Chondrocyte (in vitro differentiated cells): ENCODE results near the gene SPINK14. TPM values are rescaled to one million over a fixed set of nuclear protein-coding genes. Genes with fewer than 3 reads are reported as not detected.

Experiments used
- DNase-seq: peaks from one replicate; pipeline ENCODE4 v3.0.0; 2021; ENCODE audit warnings: mixed read lengths, low spot score
- H3K27ac Mint-ChIP-seq: one replicate; pipeline ENCODE4 v1.8.0; 2021; ENCODE audit warnings: mild to moderate bottlenecking, moderate library complexity, mixed read lengths; ENCODE audit not compliant: unreplicated experiment
- H3K27me3 Mint-ChIP-seq: 2 replicates; pipeline ENCODE4 v1.8.0; 2021; ENCODE audit warnings: low read depth, mixed read lengths
- H3K36me3 Mint-ChIP-seq: 2 replicates; pipeline ENCODE4 v1.8.0; 2021; ENCODE audit warnings: low read depth, mixed read lengths
- H3K4me1 Mint-ChIP-seq: 2 replicates; pipeline ENCODE4 v1.8.0; 2021; ENCODE audit warnings: low read depth, mild to moderate bottlenecking, mixed read lengths
- H3K4me3 Mint-ChIP-seq: one replicate; pipeline ENCODE4 v1.8.0; 2021; ENCODE audit warnings: mild to moderate bottlenecking, moderate library complexity, mixed read lengths; ENCODE audit not compliant: unreplicated experiment
- H3K9me3 Mint-ChIP-seq: 2 replicates; pipeline ENCODE4 v1.8.0; 2021; ENCODE audit warnings: low read depth, mixed read lengths
- CTCF ChIP-seq: fragments of 200-600 bp; sonication (generic); IDR thresholded peaks from 2 replicates; pipeline ENCODE4 v1.5.0; 2021; ENCODE audit warnings: antibody characterized with exemption, mild to moderate bottlenecking, moderate library complexity
- total RNA-seq: library from RNA; stranded (reverse); gene quantifications from 3 replicates; pipeline ENCODE4 v1.2.1, GENCODE V29; 2021

SPINK14 gene
- total RNA-seq, 1 donor from 2014 or later: not detected

- H3K4me3 Mint-ChIP-seq: no peak overlapping the region
- H3K27me3 Mint-ChIP-seq: peaks cover 31% of the 10 kb centered on the region
- H3K27ac Mint-ChIP-seq: no peak overlapping the region
- no peaks in the 10 kb centered on the region for H3K4me1 Mint-ChIP-seq
- H3K36me3 Mint-ChIP-seq: no peaks in the 10 kb centered on the region
- no peaks in the 10 kb centered on the region for H3K9me3 Mint-ChIP-seq
- TF ChIP-seq CTCF: no peak
- DNase-seq: no peak
These were observed 53.2 kb downstream of the SPINK14 start for GRCh38 chr5:148221508-148221907.

- H3K36me3 Mint-ChIP-seq: no peaks in the 10 kb centered on the region
- no peaks in the 10 kb centered on the region for H3K4me1 Mint-ChIP-seq
- no peak overlapping the region for H3K27ac Mint-ChIP-seq
- peaks cover 32% of the 10 kb centered on the region for H3K27me3 Mint-ChIP-seq
- no peaks in the 10 kb centered on the region for H3K9me3 Mint-ChIP-seq
- DNase-seq: no peak
- no peak overlapping the region for H3K4me3 Mint-ChIP-seq
- no peak for TF ChIP-seq CTCF
These were observed 55.9 kb downstream of the SPINK14 start for GRCh38 chr5:148224117-148224742.

Other genes with a start within 250 kb of the SPINK14 start
- 2.0 to 3.2 TPM (median 2.4 TPM) in 3 replicates for gene SPINK5, start 104.6 kb upstream of the SPINK14 start, total RNA-seq
- not detected in 3 replicates for gene SPINK6, start 34.5 kb downstream of the SPINK14 start, total RNA-seq
- not detected in 3 replicates for gene MARCOL, start 70.0 kb downstream of the SPINK14 start, total RNA-seq
- gene SPINK13, start 100.2 kb downstream of the SPINK14 start, total RNA-seq: not detected in 3 replicates
- gene SPINK7, start 143.9 kb downstream of the SPINK14 start, total RNA-seq: not detected in 3 replicates
- not detected in 3 replicates for gene SPINK9, start 167.0 kb downstream of the SPINK14 start, total RNA-seq
- 36.3 to 37.7 TPM (median 37.4 TPM) in 3 replicates for gene FBXO38, start 215.4 kb downstream of the SPINK14 start, total RNA-seq